ENCODE data around the gene ADAMTS17.
"Not testable (repeated sequence)": the region's sequence is repeated elsewhere in the genome, so short reads cannot be mapped to it uniquely, and the experiment has no call there.

Gene ADAMTS17

DNA sequence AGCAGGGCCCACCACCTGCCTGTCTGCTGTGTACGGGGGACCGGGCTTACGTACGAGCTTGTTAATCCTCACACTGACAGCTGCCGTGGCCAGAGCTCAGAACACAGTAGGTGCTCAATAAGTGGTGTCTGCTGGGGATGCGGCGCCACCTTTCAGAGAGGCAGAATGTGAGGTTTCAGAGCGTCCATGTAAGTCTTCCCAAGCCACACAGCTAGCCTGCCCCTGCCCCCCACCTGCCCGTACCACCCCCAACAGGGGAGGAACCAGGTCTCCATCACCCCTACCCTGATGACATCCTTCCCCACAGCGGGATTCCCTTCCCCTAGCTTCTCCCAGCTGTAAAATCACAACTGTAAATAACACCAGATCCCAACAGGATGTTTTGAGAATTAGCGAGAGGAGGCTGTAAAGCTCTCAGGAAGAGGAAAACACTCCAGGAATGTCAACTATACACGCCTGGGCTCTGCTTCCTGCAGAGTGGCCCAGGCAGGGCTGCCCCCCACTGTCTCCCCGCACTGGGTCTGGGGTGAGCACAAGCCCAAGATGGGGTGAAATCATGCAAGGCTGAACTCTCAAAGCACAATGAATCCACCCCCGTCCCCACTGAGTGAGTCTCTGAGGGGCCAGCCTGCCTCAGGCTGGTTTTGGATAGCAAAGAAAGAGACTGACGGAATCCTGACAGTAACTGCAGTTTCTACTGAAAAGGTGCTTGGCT, 358.4 kb downstream of the ADAMTS17 start:
- DNase-seq, result no peak

- DNase-seq, result no peak
These were observed 359.1 kb downstream of the ADAMTS17 start for GRCh38 chr15:99982662-99983061.

- DNase-seq, result no peak
These were observed 359.7 kb downstream of the ADAMTS17 start for GRCh38 chr15:99981839-99982658.

DNA sequence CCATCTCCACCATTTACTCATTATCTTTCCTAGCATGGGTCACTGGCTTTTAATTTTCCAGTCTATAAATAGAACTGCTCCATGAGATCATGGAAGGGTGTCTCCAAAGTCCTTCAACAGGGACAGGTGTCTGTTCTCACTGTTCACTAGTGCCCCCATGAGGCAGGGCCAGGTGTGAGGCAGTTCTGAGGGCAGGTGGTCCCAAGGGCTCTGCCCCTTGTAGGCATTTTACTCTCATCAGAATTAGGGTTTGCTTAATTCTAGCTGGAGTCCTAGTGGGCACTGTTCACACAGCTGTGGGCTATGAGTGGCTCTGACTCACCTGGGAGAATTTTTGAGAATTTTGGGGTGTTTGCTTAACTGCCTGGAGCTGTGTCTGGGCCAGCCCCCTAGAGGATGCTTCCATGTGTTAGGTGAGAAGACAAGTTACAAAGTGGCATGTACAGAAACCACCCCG, 360.6 kb downstream of the ADAMTS17 start:
- no peak for DNase-seq

DNA sequence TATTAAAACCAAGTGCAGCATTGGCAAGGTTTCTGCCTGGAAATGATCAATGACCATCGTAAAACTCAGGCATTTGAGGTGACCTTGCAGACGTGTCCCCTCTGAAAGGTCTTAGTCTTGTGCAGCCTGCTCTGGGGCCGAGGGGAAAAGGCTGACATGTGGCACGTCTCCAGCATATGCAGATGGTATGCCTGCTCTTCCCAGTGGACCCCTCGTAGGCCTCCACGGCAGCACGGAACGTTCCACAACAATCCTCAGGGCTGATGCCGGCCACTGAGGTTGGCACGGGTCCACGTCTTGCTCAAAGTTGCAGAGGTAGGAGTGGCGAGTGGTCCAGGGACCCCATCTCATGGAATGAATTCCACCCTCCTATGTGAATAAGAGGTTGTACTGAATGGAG, 361.0 kb downstream of the ADAMTS17 start:
- no peak for DNase-seq

DNA sequence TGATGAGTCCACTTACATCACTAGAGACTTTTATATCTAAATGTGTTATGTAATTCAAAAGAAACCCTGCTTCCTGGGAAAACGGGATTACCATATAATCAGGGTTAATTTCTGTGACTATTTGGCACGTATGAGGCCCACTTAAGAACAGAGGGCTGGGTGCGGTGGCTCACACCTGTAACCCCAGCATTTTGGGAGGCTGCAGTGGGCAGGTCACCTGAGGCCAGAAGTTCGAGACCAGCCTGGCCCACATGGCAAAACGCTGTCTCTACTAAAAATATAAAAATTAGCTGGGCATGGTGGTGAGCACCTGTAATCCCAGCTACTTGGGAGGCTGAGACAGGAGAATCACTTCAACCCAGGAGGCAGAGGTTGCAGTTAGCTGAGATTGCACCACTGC, 361.9 kb downstream of the ADAMTS17 start:
- DNase-seq, result not testable (repeated sequence)

DNA sequence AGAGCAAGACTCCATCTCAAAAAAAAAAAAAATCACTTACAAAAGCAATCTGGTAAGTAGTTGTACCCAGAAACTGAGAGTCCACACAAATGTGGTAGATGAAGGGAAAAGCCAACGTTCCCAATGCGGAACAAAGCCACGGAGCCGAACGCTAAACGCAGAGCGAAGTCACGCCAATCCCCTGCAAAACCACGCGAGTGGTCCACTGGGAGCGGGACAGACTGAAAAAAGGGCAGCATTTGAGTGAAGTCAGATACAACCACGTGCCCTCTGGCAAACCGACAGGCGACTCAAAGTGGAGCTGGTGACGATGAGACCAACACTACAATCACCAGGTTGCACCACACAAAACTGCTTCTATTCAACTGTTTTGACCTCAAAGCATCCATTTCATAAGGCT, 362.4 kb downstream of the ADAMTS17 start:
- DNase-seq, result no peak

DNA sequence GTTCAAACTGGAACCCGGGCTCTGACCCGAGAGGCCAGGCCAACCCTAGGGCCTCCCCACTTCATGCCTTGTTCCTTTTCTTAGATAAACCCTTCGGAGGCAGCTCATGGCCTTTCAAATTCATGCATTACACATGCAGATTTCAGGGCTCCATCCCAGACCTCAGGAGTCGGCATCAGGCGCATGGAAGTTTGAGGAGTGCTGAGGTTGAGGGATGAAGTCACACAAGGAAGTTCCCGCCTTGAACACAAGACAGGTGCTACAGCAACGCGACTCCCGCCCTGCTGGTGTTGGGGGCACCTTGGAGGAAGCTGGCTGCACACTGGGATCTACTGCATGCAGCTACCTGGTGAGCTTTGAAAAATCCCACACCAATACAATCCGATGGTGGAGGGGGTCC, 363.3 kb downstream of the ADAMTS17 start:
- no peak for DNase-seq

- no peak for DNase-seq
These were observed 363.8 kb downstream of the ADAMTS17 start for GRCh38 chr15:99977929-99978328.

DNA sequence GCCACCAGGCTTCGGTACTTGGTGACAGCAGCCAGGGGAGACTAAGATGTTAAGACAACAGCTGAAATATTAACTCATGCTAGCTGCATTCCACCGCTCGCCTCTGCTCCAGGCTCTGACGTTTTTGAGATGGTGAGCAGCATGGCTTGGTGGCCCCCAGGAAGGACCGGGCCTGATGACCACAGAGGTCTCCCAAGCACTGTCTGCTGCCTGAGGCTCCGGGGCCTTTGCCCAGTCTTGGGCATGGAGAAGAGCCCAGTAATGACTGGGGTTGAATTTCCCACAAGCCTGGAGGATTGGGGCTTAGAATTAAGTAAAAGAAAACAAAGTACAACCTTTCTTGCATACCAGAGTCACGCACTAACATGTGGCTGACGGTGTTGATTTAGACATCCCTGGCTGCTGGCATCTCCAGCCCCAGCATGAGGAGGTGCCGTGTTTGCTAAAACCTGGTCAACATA, 364.9 kb downstream of the ADAMTS17 start:
- DNase-seq, result no peak

DNA sequence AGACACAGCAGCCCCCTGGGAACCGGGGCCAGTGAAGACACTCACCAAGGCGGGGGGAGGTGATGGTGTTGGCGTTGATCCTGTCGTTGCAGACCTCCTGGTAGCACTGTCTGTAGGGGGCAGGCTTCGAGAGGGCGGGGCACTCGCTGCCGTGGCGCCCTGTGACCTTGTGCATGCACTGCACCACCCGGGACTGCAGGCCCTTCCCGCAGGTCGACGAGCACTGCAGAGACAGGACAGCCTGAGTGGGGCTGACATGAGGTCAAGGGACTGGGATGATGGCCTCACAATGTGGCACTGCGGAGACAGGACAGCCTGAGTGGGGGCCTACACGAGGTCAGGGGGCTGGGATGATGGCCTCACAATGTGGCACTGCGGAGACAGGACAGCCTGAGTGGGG, 365.8 kb downstream of the ADAMTS17 start:
- DNase-seq, result no peak

DNA sequence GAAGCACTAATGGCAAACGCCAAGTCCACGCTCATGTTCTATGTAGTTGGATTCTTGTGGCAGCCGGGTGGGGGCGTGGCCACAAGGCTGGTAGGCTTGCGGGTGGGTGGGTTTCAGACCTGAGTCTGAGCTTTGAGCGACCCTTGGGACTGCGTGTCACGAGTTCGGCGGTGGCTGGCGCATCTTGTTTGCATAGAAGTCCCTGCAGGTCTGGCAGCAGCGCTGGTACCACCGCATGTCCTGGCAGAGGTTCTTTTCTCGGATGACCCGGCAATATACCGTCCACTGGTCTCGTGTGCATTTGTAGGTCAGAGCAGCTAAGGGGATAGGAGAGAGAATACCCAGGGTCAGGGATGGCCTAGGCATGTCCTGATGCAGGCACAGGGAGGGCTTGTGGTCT, 367.5 kb downstream of the ADAMTS17 start:
- DNase-seq, result no peak

GRCh38 chr15:99973351-99973750, 368.4 kb downstream of the ADAMTS17 start:
- no peak for DNase-seq

DNA sequence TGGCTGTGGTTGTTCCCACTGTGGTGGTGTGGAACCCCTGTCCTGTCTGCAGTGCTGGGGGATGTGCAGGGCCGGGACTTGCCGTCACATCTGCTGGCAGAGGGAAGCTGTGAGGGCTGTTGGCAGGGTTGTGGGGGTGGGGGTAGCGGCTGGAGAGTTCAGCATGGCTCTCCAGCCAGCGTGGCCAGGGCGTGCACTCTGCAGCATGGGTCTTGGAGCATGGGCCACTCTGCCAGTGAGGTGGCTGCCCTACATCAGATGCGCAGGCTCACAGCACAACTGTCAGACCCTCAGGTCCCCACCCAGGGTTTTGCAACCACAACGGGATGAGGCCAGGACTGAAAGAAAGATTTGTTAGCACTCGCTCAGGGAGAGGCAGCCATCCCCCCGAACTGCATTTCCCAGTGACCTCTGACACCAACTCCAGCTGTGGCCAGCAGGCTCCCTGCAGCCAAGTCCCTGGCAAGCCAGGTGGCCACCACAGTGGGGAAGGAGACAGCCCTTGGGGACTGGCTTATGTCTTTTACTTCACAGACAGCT, 370.8 kb downstream of the ADAMTS17 start:
- no peak for DNase-seq

DNA sequence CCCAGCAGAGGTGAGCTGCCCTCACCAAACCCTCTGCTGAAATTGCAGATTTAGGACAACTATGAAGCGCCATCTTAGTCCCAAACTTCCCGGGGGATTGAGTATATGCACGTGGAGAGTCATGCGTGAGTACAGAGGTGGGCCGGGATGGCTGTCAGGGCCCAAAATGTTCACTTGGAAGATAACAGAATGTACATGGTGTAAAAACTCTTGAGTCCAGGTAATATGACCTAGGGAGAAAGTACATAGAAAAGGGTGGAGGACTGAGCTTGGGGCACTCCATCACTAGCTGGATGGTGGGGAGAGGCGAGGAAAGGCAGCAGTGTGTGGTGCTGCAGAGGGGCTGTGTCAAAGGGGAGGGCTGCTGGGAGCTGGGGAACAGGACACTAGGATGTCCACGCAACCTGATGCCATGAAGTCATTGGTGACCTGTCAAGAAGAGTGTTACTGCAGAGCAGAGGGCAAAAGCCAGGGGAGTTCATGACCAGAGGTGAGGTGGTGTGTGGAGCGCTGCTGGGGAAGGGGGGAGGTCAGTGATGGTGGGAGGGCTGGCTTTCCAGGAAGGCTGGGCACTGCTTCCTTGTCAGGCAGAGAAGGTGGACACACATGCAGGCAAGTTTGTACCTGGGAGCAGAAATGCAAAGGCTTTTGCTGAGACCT, 372.4 kb downstream of the ADAMTS17 start:
- DNase-seq, result no peak

- DNase-seq, result no peak
These were observed 373.9 kb downstream of the ADAMTS17 start for GRCh38 chr15:99967841-99968371.

DNA sequence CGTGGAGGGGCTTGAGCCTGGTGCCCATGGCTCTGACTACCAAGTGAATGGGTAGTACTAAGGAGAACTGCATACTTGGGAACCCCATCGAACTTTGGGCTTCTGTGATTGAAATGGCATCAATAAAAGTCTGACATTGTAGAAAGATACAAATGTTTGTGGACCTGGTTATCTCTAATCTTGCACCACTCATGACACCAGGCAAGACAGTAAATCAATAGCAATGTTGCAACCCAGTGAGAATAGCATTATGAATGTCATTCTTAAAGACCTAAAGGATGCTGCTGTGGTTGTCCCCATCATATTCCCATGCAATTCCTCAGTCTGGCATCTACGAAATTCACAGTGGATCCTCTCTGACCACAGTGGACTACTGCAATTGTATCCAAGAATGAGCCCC, 375.0 kb downstream of the ADAMTS17 start:
- no peak for DNase-seq

DNA sequence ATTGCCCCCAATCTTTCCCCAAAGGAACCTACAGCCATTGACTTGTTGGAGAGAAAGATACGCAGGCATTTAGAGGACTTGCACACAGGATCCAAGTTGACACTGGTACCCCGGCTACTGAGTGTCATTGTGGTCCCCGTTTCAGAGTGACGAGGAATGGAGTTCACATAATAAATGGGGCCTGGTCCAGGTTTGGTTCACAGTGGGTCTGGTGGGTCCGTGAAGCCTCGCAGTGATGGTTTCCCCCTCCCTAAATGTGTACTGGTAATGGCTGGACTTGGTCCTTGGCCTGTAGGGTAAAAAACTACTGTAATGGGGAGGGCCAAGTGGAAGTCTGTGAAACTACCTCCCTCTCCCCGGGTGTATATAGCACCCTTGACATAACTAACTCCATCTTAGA, 376.4 kb downstream of the ADAMTS17 start:
- DNase-seq, result no peak

- no peak for DNase-seq
These were observed 377.8 kb downstream of the ADAMTS17 start for GRCh38 chr15:99963976-99964375.

DNA sequence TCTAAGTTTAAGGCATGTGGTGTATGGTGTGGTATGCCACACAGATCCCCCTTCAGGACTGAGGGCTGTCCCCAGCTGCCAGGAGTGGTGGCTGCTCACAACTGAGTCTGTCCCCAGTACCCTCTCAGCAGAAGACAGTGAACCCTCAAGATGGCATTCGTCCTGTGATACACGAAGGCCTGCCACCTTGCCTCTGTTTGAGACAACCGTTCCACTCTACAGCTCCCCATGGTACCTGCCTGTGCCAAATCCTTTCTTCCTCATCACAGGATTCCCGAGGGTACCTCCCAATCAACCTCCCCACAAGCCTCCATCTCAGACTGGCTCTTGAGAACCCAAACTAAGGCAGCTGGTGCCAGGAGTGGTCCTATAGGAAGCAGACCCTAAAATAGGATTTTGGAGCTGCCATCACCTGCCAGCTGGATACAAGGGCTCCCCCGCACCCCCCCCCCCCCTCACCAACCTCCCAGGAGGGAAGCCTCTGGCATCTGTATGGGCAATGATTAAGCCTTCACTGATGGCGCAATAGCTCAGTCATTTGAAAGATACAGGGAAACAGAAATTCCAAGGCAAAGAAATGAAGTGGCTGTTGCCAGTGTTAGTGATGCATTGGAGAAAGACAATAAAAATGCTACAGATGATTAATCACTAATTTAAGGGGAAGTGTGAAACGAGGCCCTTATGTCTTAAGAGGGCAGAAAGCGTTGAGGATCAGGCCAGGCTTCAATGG, 378.5 kb downstream of the ADAMTS17 start:
- no peak for DNase-seq

DNA sequence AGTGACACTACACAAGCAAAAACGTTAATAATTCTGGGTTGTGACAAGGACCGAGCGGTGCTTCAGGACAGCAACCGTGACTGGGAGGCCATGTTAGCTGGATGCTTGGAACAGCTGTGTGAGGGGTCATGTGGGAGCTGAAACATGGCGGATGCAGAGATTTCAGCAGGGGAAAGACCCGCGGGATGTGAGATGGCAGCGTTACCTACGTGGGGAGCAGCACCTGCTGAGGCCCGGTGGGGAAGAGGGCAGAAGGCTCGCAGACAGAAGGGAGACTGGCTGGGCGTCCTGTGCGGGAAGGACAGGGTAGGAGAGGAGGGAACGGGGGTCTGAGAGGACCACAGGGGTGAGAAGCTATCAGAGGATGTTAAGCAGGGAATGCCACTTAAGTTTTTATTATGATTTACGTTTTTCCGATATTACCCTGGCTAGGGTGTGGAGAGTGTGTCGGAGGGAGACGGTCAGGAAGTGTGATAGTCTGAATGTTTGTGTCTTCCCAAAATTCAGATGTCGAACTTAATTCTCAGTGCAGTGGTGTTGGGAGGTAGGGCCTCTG, 379.7 kb downstream of the ADAMTS17 start:
- DNase-seq, result no peak

- DNase-seq, result no peak
These were observed 380.7 kb downstream of the ADAMTS17 start for GRCh38 chr15:99961011-99961441.

All from activated CD4-positive, CD25-positive, alpha-beta regulatory T cell treated with anti-CD3 and anti-CD28 coated beads, Interleukin-2, amount 50 U/mL, for 72 hours (primary cell).